ENCODE measurements around the gene PTGFRN.

DNA sequence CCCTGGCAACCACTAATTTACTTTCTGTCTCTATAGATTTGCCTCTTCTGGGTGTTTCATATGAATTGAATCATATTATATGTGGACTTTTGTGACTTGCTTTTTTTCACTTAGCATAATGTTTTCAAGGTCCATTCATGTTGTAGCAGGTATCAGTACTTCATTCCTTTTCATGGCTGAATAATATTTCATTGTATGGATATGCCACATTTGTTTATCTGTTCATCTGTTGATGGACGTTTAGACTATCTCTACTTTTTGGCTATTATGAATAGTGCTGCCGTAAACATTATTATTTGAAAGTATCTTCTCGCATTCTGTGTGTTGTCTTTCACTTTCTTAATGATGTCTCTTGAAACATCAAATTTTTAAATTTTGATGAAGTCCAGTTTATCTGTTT is 59.0 kb downstream of the PTGFRN start:
- TF ChIP-seq, protein P1, sequence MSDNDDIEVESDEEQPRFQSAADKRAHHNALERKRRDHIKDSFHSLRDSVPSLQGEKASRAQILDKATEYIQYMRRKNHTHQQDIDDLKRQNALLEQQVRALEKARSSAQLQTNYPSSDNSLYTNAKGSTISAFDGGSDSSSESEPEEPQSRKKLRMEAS (IDR thresholded peaks at IDR 0.05) = no peak
- no peak for TF ChIP-seq NBN (conservative IDR thresholded peaks at IDR 0.05)
- TF ChIP-seq RXRA (CRISPR knock-in tag; IDR thresholded peaks at IDR 0.05) = no peak
- TF ChIP-seq KLF16 (CRISPR knock-in tag; IDR thresholded peaks at IDR 0.05) = no peak
- no peak for TF ChIP-seq BRCA1 (CRISPR knock-in tag; IDR thresholded peaks at IDR 0.05)
- no peak for TF ChIP-seq ZNF713 (CRISPR knock-in tag; IDR thresholded peaks at IDR 0.05)
- TF ChIP-seq TBX3 (IDR thresholded peaks at IDR 0.05; ENCODE audit: borderline replicate concordance) = no peak
- TF ChIP-seq NAIF1 (CRISPR knock-in tag; IDR thresholded peaks at IDR 0.05; ENCODE audit: borderline replicate concordance) = no peak
- TF ChIP-seq POLR2AphosphoS5 (IDR thresholded peaks at IDR 0.05; ENCODE audit: low read depth, low read length) = no peak
- no peak for TF ChIP-seq GPN1 (CRISPR knock-in tag; IDR thresholded peaks at IDR 0.05; ENCODE audit: borderline replicate concordance)
- no peak for TF ChIP-seq MTA3 (CRISPR knock-in tag; IDR thresholded peaks at IDR 0.05)
- TF ChIP-seq, protein P2, sequence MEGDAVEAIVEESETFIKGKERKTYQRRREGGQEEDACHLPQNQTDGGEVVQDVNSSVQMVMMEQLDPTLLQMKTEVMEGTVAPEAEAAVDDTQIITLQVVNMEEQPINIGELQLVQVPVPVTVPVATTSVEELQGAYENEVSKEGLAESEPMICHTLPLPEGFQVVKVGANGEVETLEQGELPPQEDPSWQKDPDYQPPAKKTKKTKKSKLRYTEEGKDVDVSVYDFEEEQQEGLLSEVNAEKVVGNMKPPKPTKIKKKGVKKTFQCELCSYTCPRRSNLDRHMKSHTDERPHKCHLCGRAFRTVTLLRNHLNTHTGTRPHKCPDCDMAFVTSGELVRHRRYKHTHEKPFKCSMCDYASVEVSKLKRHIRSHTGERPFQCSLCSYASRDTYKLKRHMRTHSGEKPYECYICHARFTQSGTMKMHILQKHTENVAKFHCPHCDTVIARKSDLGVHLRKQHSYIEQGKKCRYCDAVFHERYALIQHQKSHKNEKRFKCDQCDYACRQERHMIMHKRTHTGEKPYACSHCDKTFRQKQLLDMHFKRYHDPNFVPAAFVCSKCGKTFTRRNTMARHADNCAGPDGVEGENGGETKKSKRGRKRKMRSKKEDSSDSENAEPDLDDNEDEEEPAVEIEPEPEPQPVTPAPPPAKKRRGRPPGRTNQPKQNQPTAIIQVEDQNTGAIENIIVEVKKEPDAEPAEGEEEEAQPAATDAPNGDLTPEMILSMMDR (CRISPR knock-in tag; IDR thresholded peaks at IDR 0.05) = no peak
- no peak for TF ChIP-seq EEA1 (CRISPR knock-in tag; IDR thresholded peaks at IDR 0.05; ENCODE audit: borderline replicate concordance)

All from HepG2 (cell line).